Progenitor cell of endocrine pancreas (in vitro differentiated cells): ENCODE measurements around the gene CLIC1. TPM values are rescaled to one million over a fixed set of nuclear protein-coding genes. Genes with fewer than 3 reads are reported as not detected.

Source experiments
- DNase-seq: peaks from one replicate; pipeline ENCODE4 v3.0.0; 2021; ENCODE audit warnings: low spot score; ENCODE audit not compliant: unreplicated experiment
- H3K27ac Mint-ChIP-seq: 2 replicates; pipeline ENCODE4 v1.8.0; 2021; ENCODE audit warnings: mild to moderate bottlenecking, moderate library complexity, mixed read lengths
- H3K27me3 Mint-ChIP-seq: 2 replicates; pipeline ENCODE4 v1.8.0; 2021; ENCODE audit warnings: mixed read lengths
- H3K36me3 Mint-ChIP-seq: 2 replicates; pipeline ENCODE4 v1.8.0; 2022; ENCODE audit warnings: mixed read lengths; ENCODE audit not compliant: insufficient read depth
- H3K4me1 Mint-ChIP-seq: 2 replicates; pipeline ENCODE4 v1.8.0; 2021; ENCODE audit warnings: low read depth, mixed read lengths
- H3K4me3 Mint-ChIP-seq: 2 replicates; pipeline ENCODE4 v1.8.0; 2021; ENCODE audit warnings: low read depth, mild to moderate bottlenecking, moderate library complexity, mixed read lengths
- H3K9me3 Mint-ChIP-seq: 2 replicates; pipeline ENCODE4 v1.8.0; 2021; ENCODE audit warnings: low read depth, mixed read lengths
- CTCF ChIP-seq: fragments of 200-600 bp; sonication (generic); IDR thresholded peaks from one replicate; pipeline ENCODE4 v1.5.0; 2021; ENCODE audit warnings: antibody characterized with exemption, mild to moderate bottlenecking; ENCODE audit not compliant: unreplicated experiment
- total RNA-seq: library from RNA; stranded (reverse); gene quantifications from 2 replicates; pipeline ENCODE4 v1.2.1, GENCODE V29; 2021

CLIC1 gene
- total RNA-seq, 1 donor from 2014 or later, result 275 TPM

- Mint-ChIP-seq H3K9me3 (no peaks in the 10 kb centered on the region), H3K36me3 (peaks cover 3% of the 10 kb centered on the region), H3K27ac (no peak within 1 kb of the TSS), H3K4me3 (no peak within 1 kb of the TSS), H3K27me3 (no peaks in the 10 kb centered on the region), H3K4me1 (no peaks in the 10 kb centered on the region)
- no peak for DNase-seq
- no peak for TF ChIP-seq CTCF
These were observed 26.0 kb upstream of the CLIC1 start, which contains the start of gene SAPCD1 for GRCh38 chr6:31762356-31762755. Gene SAPCD1 (plus strand): TSS chr6:31762656. CDS start chr6:31763055, 399 bp downstream.

- peaks cover 3% of the 10 kb centered on the region for H3K36me3 Mint-ChIP-seq
- no peak overlapping the region for H3K27ac Mint-ChIP-seq
- no peak overlapping the region for H3K4me3 Mint-ChIP-seq
- no peak for DNase-seq
- no peaks in the 10 kb centered on the region for H3K27me3 Mint-ChIP-seq
- no peak for TF ChIP-seq CTCF
- H3K9me3 Mint-ChIP-seq, result no peaks in the 10 kb centered on the region
- no peaks in the 10 kb centered on the region for H3K4me1 Mint-ChIP-seq
These were observed 25.0 kb upstream of the CLIC1 start for GRCh38 chr6:31761343-31761742.

DNA sequence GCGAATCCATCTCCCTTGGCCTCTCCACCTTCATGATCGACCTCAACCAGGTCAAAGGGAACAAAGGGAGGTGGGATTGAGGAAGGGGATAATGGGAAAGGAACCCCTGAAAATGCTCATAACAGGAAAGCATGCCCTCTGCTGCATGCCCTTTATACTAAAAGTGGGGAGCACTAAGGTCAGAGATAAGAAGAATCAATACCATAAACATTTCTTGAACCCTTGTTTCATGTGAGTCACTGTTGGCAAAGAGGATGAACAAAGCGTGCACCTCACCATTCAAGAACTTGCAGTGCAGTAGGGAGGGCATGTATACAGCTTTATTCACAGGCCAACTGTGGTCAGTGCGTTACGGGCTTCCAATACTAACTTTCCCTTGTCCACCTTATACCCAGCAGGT is 24.5 kb upstream of the CLIC1 start:
- H3K4me3 Mint-ChIP-seq, result no peak overlapping the region
- H3K36me3 Mint-ChIP-seq, result peaks cover 3% of the 10 kb centered on the region
- no peaks in the 10 kb centered on the region for H3K27me3 Mint-ChIP-seq
- TF ChIP-seq CTCF, result no peak
- no peaks in the 10 kb centered on the region for H3K9me3 Mint-ChIP-seq
- no peaks in the 10 kb centered on the region for H3K4me1 Mint-ChIP-seq
- H3K27ac Mint-ChIP-seq, result no peak overlapping the region
- no peak for DNase-seq

- no peak overlapping the region for H3K27ac Mint-ChIP-seq
These were observed 22.0 kb upstream of the CLIC1 start for GRCh38 chr6:31758281-31758680.

GRCh38 chr6:31752739-31753319 is 16.5 kb upstream of the CLIC1 start:
- no peak for TF ChIP-seq CTCF
- no peak overlapping the region for H3K4me3 Mint-ChIP-seq
- no peaks in the 10 kb centered on the region for H3K27me3 Mint-ChIP-seq
- peaks cover 2% of the 10 kb centered on the region for H3K36me3 Mint-ChIP-seq
- no peaks in the 10 kb centered on the region for H3K9me3 Mint-ChIP-seq
- peaks cover 4% of the 10 kb centered on the region for H3K4me1 Mint-ChIP-seq
- DNase-seq, result no peak
- H3K27ac Mint-ChIP-seq, result no peak overlapping the region

More at GRCh38 chr6:31758281-31758680, 22.0 kb upstream of the CLIC1 start:
- DNase-seq, result no peak
- Mint-ChIP-seq H3K27me3 (no peaks in the 10 kb centered on the region), H3K36me3 (peaks cover 3% of the 10 kb centered on the region), H3K9me3 (no peaks in the 10 kb centered on the region), H3K4me1 (no peaks in the 10 kb centered on the region), H3K4me3 (no peak overlapping the region)
- TF ChIP-seq CTCF, result no peak
